BJ (cell line): ENCODE measurements around the gene BRD7. TPM values are rescaled to one million over a fixed set of nuclear protein-coding genes. Genes with fewer than 3 reads are reported as not detected.

ENCODE experiments used
- CTCF ChIA-PET: fragments of 350-600 bp; formaldehyde crosslinking; extraction: SDS; loops from one replicate; lab custom pipeline; 2021; ENCODE audit warnings: antibody characterized with exemption, inconsistent platforms; lab: Yijun Ruan, JAX
- POLR2A ChIA-PET: fragments of 300-600 bp; sonication (Branson Sonifier 250); formaldehyde crosslinking; extraction: SDS; loops from one replicate; lab custom pipeline; 2021; ENCODE audit warnings: antibody characterized with exemption; lab: Charles Lee
- DNase-seq: peaks from one replicate; pipeline ENCODE4 v3.0.0-alpha.2; 2011; ENCODE audit warnings: low read depth
- H3K27me3 ChIP-seq: 2 replicates; pipeline ENCODE4 v1.6.0; 2011; ENCODE audit warnings: low read length; ENCODE audit not compliant: control insufficient read depth, insufficient read depth
- H3K36me3 ChIP-seq: 2 replicates; pipeline ENCODE4 v1.5.1; 2011; ENCODE audit warnings: low read length; ENCODE audit not compliant: control insufficient read depth, insufficient read depth
- H3K4me3 ChIP-seq: 2 replicates; pipeline ENCODE4 v1.5.1; 2011; ENCODE audit warnings: low read depth, mild to moderate bottlenecking, control low read depth, low read length
- CTCF ChIP-seq: IDR thresholded peaks from 2 replicates; pipeline ENCODE4 v1.5.1; 2011; ENCODE audit warnings: low read depth, mild to moderate bottlenecking, control low read depth, inconsistent platforms, low read length, moderate library complexity; ENCODE audit not compliant: insufficient read depth
- polyA plus RNA-seq: library from polyadenylated mRNA; depleted of rRNA; stranded (reverse); fragments of >200 nt; gene quantifications from 2 replicates; pipeline ENCODE4 v1.2.3, GENCODE V29; 2011

BRD7 gene
- polyA plus RNA-seq, 1 experiment, result 30.3 TPM

- DNase-seq, result no peak
- TF ChIP-seq CTCF, result no peak
- ChIA-PET POLR2A (no interaction called here), CTCF (interaction anchor here (0.7 to 1.7 kb wide), 4 partner anchors 10 to 38 kb away, joined by 3 to 6 read pairs (median 4); no protein-coding TSS in a partner anchor)
- Histone ChIP-seq H3K4me3 (no peak overlapping the region), H3K27me3 (no peaks in the 10 kb centered on the region), H3K36me3 (peaks cover 32% of the 10 kb centered on the region)
Measured at GRCh38 chr16:50316848-50317630, 51.7 kb downstream of the BRD7 start.

GRCh38 chr16:50316102-50316847 lies 52.5 kb downstream of the BRD7 start:
- no peak for TF ChIP-seq CTCF
- ChIA-PET CTCF (interaction anchor here (0.7 to 1.7 kb wide), 4 partner anchors 10 to 39 kb away, joined by 3 to 6 read pairs (median 4); no protein-coding TSS in a partner anchor), POLR2A (no interaction called here)
- no peak for DNase-seq
- H3K27me3 ChIP-seq, result no peaks in the 10 kb centered on the region
- H3K36me3 ChIP-seq, result peaks cover 32% of the 10 kb centered on the region
- no peak overlapping the region for H3K4me3 ChIP-seq

GRCh38 chr16:50315346-50315997 lies 53.3 kb downstream of the BRD7 start:
- Histone ChIP-seq H3K36me3 (peaks cover 31% of the 10 kb centered on the region), H3K4me3 (no peak overlapping the region), H3K27me3 (no peaks in the 10 kb centered on the region)
- ChIA-PET CTCF (interaction anchor here (1.2 to 1.7 kb wide), 3 partner anchors 11 to 40 kb away, joined by 3 to 6 read pairs (median 5); no protein-coding TSS in a partner anchor), POLR2A (no interaction called here)
- TF ChIP-seq CTCF, result no peak
- no peak for DNase-seq

- H3K36me3 ChIP-seq, result peaks cover 28% of the 10 kb centered on the region
- POLR2A ChIA-PET, result no interaction called here
Measured at GRCh38 chr16:50314665-50315064, 54.1 kb downstream of the BRD7 start.

More at GRCh38 chr16:50314665-50315064, 54.1 kb downstream of the BRD7 start:
- CTCF ChIA-PET, result interaction anchor here (1.4 to 1.7 kb wide), 2 partner anchors 8 to 12 kb away, joined by 4 to 7 read pairs; no protein-coding TSS in a partner anchor
- no peak for TF ChIP-seq CTCF
- H3K4me3 ChIP-seq, result no peak overlapping the region
- no peak for DNase-seq
- no peaks in the 10 kb centered on the region for H3K27me3 ChIP-seq
